SK-MEL-5 (cell line): ENCODE results near the gene CXCL1. TPM values are rescaled to one million over a fixed set of nuclear protein-coding genes. Genes with fewer than 3 reads are reported as not detected.

ENCODE experiments used
- DNase-seq: peaks from one replicate; pipeline ENCODE4 v3.0.0-alpha.2; 2016; ENCODE audit warnings: low read depth, low spot score
- in situ Hi-C: cut with HindIII; loops from 2 replicates; pipeline ENCODE4 v1.10.0; 2016; ENCODE audit warnings: low sequenced_read_pairs, high pct_unique_total_duplicates, low pct_unique_long_range_greater_than_20kb
- polyA plus RNA-seq, 2 experiments: library from polyadenylated mRNA; depleted of rRNA; stranded (reverse); fragments of >200 nt; gene quantifications; 2 replicates each; pipeline ENCODE4 v1.2.3, GENCODE V29; 2015
- total RNA-seq: library from RNA; depleted of rRNA; stranded (reverse); fragments of >200 nt; shearing (Covaris generic); gene quantifications from 2 replicates; pipeline ENCODE4 v1.2.3, GENCODE V29; 2014; rRNA removed

Gene CXCL1
- total RNA-seq: 76.1 and 81.3 TPM in 2 replicates
- 346 and 371 TPM in 2 replicates for polyA plus RNA-seq (2015; cell fraction: cytosol; rRNA removed)
- 152 and 160 TPM in 2 replicates for polyA plus RNA-seq (2015; cell fraction: nucleus; rRNA removed)

DNA sequence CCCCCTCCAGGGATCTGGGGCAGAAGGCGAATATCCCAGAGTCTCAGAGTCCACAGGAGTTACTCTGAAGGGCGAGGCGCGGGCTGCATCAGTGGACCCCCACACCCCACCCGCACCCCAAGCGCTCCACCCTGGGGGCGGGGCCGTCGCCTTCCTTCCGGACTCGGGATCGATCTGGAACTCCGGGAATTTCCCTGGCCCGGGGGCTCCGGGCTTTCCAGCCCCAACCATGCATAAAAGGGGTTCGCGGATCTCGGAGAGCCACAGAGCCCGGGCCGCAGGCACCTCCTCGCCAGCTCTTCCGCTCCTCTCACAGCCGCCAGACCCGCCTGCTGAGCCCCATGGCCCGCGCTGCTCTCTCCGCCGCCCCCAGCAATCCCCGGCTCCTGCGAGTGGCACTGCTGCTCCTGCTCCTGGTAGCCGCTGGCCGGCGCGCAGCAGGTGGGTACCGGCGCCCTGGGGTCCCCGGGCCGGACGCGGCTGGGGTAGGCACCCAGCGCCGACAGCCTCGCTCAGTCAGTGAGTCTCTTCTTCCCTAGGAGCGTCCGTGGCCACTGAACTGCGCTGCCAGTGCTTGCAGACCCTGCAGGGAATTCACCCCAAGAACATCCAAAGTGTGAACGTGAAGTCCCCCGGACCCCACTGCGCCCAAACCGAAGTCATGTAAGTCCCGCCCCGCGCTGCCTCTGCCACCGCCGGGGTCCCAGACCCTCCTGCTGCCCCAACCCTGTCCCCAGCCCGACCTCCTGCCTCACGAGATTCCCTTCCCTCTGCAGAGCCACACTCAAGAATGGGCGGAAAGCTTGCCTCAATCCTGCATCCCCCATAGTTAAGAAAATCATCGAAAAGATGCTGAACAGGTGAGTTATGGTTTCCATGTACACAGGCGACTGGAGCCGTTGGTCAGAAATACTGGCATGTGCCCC is at the start of gene CXCL1:
CXCL1 (plus strand) TSS at position 264 of the 926 bp plus-strand sequence; CDS start at position 342, 78 bp downstream.
- in situ Hi-C loops: no loop called here
- DNase-seq: peak; percentile 75

DNA sequence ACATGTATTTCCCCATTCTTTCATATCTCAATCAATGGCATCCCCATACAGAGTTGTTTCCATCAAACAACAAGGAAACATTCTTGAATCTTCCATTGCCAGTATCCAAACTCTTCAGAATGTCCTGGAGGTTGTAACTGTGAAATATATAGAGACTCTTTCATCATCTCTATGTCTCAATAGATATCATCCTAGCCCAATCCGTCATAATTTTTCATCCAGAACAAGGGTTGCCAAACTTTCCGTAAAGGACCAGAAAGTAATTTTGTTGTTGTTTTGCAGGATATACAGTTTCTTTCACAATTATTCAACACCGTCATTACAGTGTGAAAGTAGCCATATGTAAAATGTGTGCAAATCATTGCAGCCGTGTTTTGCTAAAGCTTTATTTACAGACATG is 47.9 kb upstream of the CXCL1 start:
- no peak for DNase-seq
- in situ Hi-C loops: no loop called here

DNA sequence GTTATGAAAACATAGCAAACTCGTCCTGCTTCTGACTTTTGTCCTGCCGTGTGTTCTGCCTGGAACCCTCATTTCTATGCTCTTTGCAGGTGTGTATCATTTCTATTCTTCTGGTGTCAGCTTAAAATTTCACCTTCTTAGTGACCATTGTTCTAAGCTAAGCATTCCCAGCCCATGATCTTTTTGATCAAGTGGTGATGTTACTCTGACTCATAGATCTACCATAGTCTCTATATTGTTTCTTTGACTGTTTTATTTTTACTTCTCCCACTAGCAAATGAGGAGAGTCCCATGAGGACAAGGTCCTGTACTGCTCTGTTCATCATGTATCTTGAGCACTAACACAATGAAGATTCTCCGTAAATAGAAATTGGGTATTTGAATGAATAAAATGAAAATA is 46.8 kb upstream of the CXCL1 start:
- in situ Hi-C loops: no loop called here
- no peak for DNase-seq

GRCh38 chr4:73822812-73823504 is 46.2 kb upstream of the CXCL1 start:
- no peak for DNase-seq
- in situ Hi-C loops: no loop called here

DNA sequence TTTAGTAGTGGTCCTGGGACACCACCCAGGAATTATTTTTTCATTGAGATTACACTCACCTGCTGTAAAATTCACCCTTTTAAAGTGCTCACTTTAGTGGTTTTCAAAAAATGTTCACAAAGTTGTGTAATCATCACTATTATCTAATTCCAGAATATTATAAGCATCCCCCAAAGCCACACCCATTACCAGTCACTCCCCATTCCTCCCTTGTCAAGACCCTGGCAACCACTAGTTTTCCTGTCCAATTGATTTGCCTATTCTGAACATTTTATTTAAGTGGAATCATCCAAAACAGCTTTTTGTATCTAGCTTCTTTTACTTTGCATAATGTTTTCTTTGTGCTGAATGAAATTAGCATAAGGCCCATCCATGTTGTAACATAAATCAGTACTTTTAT is 45.4 kb upstream of the CXCL1 start:
- in situ Hi-C loops: no loop called here
- no peak for DNase-seq

- in situ Hi-C loops: no loop called here
- peak; percentile 93 for DNase-seq
Observed at GRCh38 chr4:73828956-73829355, 40.2 kb upstream of the CXCL1 start.

- in situ Hi-C loops: no loop called here
Observed at GRCh38 chr4:73831569-73831968, 37.6 kb upstream of the CXCL1 start.

GRCh38 chr4:73832651-73833237 is 36.4 kb upstream of the CXCL1 start:
- peak; percentile 52 for DNase-seq
- in situ Hi-C loops: no loop called here

More at GRCh38 chr4:73831569-73831968, 37.6 kb upstream of the CXCL1 start:
- no peak for DNase-seq

- no peak for DNase-seq
- in situ Hi-C loops: no loop called here
Observed at GRCh38 chr4:73836373-73837279, 32.6 kb upstream of the CXCL1 start, which contains the start of gene CXCL6. TSS of gene CXCL6 (plus strand) at chr4:73836678. CDS start at chr4:73836751, 73 bp downstream.

GRCh38 chr4:73839071-73839470 is 30.1 kb upstream of the CXCL1 start:
- no peak for DNase-seq
- in situ Hi-C loops: no loop called here

DNA sequence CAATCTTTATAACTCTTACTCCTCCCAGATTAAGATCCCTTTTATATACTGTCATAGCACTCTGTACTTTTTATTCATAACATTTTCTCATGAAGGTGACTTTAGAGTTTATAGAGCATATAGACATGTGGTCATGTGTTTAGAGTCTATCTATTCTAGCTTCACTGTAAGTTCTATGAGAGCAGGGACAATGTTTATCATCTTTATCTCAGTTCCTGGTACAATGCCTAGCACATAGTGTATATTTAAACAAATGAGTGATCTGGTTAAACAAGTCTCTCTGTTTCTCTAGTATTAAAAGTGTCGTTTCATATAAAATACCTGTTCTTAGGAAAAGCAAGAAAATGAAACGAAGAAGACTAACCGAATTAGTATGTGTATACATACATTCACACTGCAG is 29.5 kb upstream of the CXCL1 start:
- in situ Hi-C loops: no loop called here
- DNase-seq: no peak

DNA sequence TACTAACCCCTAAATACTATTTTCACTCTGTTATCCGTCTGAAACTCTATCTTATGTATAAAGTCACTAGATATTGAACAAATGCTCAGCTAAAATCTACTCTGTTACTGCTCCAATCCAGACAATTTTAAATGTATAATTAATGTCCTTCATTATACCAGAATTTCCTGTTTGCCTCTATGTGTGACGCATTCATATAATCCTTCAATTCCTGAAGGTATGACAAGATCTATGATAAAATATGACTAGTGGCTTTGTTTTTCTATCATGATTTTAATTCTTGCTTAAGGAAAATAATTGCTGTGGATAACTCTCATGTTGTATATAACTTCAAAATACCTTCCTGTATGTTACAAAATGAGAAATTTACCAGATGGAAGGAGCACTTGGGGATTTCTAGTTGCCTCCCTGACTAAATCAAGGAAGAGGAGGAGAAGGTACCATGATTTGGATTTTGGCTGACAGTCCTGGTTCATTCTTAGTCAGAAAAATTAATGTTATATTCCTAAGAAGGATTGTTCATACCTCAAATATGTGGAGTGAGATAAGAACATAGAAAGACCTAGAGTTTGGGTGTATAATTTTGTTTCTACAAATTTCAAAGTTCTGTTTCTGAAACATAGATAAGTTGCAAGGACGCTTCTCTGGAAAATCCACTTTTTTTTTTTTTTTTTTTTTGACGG is 27.8 kb upstream of the CXCL1 start:
- in situ Hi-C loops: no loop called here
- DNase-seq: no peak

GRCh38 chr4:73842696-73843095 is 26.5 kb upstream of the CXCL1 start:
- in situ Hi-C loops: no loop called here
- no peak for DNase-seq

- no peak for DNase-seq
- in situ Hi-C loops: no loop called here
Observed at GRCh38 chr4:73843369-73843768, 25.8 kb upstream of the CXCL1 start.

DNA sequence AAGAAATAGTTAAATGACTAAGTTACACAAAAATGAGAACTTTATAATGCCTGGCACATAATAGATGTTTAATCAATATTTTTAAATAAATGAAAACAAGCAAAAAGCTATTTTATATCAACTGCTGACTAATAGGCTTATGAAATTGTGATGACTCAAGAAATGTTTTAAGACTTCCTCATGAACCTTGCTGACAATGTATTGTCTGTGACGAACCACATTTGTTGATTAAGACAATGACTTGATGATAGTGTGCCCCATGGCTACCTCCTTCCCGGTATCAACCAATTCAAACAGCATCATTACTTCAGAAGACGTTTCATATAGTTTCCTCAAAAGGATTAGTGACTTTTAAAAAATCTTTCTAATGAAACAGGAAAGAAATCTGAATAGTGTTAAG is 24.8 kb upstream of the CXCL1 start:
- in situ Hi-C loops: no loop called here
- no peak for DNase-seq

DNA sequence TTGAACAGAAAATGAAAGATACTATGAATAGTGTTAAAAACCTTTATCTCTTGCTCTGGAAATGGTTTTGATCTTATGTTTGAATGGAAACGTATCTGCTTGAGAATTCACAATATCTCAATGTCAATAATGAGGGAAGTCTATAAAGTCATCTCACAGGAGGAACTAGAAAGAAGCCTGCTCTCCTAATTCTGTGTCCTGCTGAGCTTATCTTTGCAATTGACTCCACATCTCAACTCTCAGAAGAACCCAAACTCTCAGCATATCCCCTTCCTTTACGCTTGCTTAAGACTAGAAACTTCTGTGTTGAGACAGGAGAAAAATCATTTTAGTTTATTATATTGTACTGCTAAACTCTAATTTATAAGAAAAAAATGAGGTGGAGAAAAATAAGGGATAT is 24.4 kb upstream of the CXCL1 start:
- no peak for DNase-seq
- in situ Hi-C loops: no loop called here
